ENCODE measurements around the gene RAB9A.
"Not testable (repeated sequence)": the region's sequence is repeated elsewhere in the genome, so short reads cannot be mapped to it uniquely, and the experiment has no call there.

Gene RAB9A

GRCh38 chrX:13721371-13721770 lies 32.4 kb downstream of the RAB9A start:
- Histone ChIP-seq H3K9ac (ENCODE audit: low read length) (no peak overlapping the region), H3K36me3 (ENCODE audit: control insufficient read depth, insufficient read depth, low read length) (peaks cover 46% of the 10 kb centered on the region), H3K27ac (ENCODE audit: low read depth, low read length) (no peak overlapping the region), H3K9me3 (ENCODE audit: control insufficient read depth, insufficient read depth, low read depth, low read length) (no peaks in the 10 kb centered on the region), H3K4me1 (ENCODE audit: control insufficient read depth, insufficient read depth, low read length) (peaks cover 11% of the 10 kb centered on the region; the same call in 1 of the 2 replicates), H3K27me3 (ENCODE audit: control insufficient read depth, insufficient read depth, low read length) (no peaks in the 10 kb centered on the region; the same call in 1 of the 2 replicates), H3K4me3 (ENCODE audit: low read depth, low read length) (no peak overlapping the region)

GRCh38 chrX:13721819-13722519 lies 33.0 kb downstream of the RAB9A start:
- Histone ChIP-seq H3K9me3 (ENCODE audit: control insufficient read depth, insufficient read depth, low read depth, low read length) (no peaks in the 10 kb centered on the region), H3K36me3 (ENCODE audit: control insufficient read depth, insufficient read depth, low read length) (peaks cover 43% of the 10 kb centered on the region), H3K4me1 (ENCODE audit: control insufficient read depth, insufficient read depth, low read length) (peaks cover 11% of the 10 kb centered on the region; the same call in 1 of the 2 replicates), H3K27me3 (ENCODE audit: control insufficient read depth, insufficient read depth, low read length) (no peaks in the 10 kb centered on the region; the same call in 1 of the 2 replicates), H3K9ac (ENCODE audit: low read length) (no peak overlapping the region), H3K27ac (ENCODE audit: low read depth, low read length) (no peak overlapping the region), H3K4me3 (ENCODE audit: low read depth, low read length) (no peak overlapping the region)

GRCh38 chrX:13724878-13725277 lies 36.0 kb downstream of the RAB9A start:
- H3K27me3 ChIP-seq (ENCODE audit: control insufficient read depth, insufficient read depth, low read length); H3K9me3 ChIP-seq (ENCODE audit: control insufficient read depth, insufficient read depth, low read depth, low read length); H3K4me3 ChIP-seq (ENCODE audit: low read depth, low read length); H3K4me1 ChIP-seq (ENCODE audit: control insufficient read depth, insufficient read depth, low read length); H3K27ac ChIP-seq (ENCODE audit: low read depth, low read length); H3K9ac ChIP-seq (ENCODE audit: low read length): not testable (repeated sequence)
- H3K36me3 ChIP-seq (ENCODE audit: control insufficient read depth, insufficient read depth, low read length) = peaks cover 17% of the 10 kb centered on the region

GRCh38 chrX:13726583-13726982 lies 37.7 kb downstream of the RAB9A start:
- H3K4me1 ChIP-seq (ENCODE audit: control insufficient read depth, insufficient read depth, low read length); H3K36me3 ChIP-seq (ENCODE audit: control insufficient read depth, insufficient read depth, low read length); H3K27me3 ChIP-seq (ENCODE audit: control insufficient read depth, insufficient read depth, low read length); H3K4me3 ChIP-seq (ENCODE audit: low read depth, low read length); H3K27ac ChIP-seq (ENCODE audit: low read depth, low read length); H3K9ac ChIP-seq (ENCODE audit: low read length); H3K9me3 ChIP-seq (ENCODE audit: control insufficient read depth, insufficient read depth, low read depth, low read length): not testable (repeated sequence)

- not testable (repeated sequence) for H3K9me3 ChIP-seq (ENCODE audit: control insufficient read depth, insufficient read depth, low read depth, low read length); H3K9ac ChIP-seq (ENCODE audit: low read length); H3K27ac ChIP-seq (ENCODE audit: low read depth, low read length); H3K36me3 ChIP-seq (ENCODE audit: control insufficient read depth, insufficient read depth, low read length); H3K4me1 ChIP-seq (ENCODE audit: control insufficient read depth, insufficient read depth, low read length); H3K27me3 ChIP-seq (ENCODE audit: control insufficient read depth, insufficient read depth, low read length); H3K4me3 ChIP-seq (ENCODE audit: low read depth, low read length)
Observed at GRCh38 chrX:13730523-13730922, 41.6 kb downstream of the RAB9A start.

DNA sequence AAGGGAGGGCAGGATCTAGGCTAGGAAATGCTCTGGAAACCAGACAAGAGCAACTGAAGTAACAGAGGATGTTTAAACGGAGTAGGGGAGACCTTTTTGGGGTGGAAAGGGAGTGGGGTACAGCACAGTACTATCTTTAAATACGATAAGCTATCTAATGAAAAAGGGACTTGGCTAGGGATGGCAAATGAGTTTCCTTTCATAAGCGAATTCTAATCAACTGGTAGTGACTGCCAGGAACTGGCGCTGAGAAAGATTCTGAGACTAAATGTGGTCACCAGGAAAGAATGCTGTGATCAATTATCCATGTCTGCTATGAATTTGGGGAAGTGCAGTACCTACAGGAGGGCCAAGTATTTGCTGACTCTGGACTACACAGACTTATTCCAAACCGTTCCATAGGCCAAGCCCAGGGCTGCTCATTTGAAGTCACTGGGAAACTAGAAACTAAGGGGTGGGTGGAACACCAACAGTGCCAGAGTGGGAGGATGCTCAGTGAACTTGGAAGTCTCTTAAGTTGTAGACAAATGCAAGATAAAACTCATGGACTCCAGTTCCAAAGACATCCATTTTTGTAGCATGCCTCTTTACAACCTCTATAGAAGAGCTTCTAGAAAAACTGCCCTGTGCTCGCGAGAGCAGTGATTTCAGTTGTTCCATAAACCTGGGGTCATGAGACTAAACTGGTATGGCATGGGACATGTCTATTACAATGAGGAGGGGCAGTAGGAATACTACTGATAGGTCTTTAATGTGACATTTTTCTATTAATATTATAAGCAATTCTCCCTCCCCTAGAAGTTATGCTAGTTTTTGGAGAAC lies 43.5 kb downstream of the RAB9A start:
- Histone ChIP-seq H3K4me3 (ENCODE audit: low read depth, low read length) (no peak overlapping the region), H3K9ac (ENCODE audit: low read length) (no peak overlapping the region), H3K9me3 (ENCODE audit: control insufficient read depth, insufficient read depth, low read depth, low read length) (no peaks in the 10 kb centered on the region), H3K27ac (ENCODE audit: low read depth, low read length) (no peak overlapping the region), H3K36me3 (ENCODE audit: control insufficient read depth, insufficient read depth, low read length) (peaks cover 13% of the 10 kb centered on the region), H3K4me1 (ENCODE audit: control insufficient read depth, insufficient read depth, low read length) (no peaks in the 10 kb centered on the region), H3K27me3 (ENCODE audit: control insufficient read depth, insufficient read depth, low read length) (no peaks in the 10 kb centered on the region)

DNA sequence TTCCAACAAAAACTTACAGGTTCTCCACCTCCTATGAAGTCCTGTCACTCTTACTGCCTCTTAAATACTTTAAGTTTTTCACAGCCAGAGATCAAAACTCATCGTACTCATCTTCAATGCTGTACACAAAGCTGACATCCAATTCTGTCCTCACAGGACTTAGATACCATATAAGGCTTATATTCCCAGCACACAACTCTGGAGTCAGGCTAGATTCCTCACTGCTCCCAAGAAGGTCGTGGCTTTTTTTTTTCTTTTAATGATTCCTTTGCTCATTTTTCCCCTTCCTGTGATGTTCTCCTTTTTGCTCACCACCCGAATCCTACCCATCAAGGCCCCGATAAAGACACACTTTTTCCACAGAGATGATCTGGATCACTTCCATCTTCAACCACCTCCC lies 44.6 kb downstream of the RAB9A start:
- peaks cover 18% of the 10 kb centered on the region for H3K36me3 ChIP-seq (ENCODE audit: control insufficient read depth, insufficient read depth, low read length)
- no peaks in the 10 kb centered on the region for H3K9me3 ChIP-seq (ENCODE audit: control insufficient read depth, insufficient read depth, low read depth, low read length)
- H3K9ac ChIP-seq (ENCODE audit: low read length) = peak overlapping the region; percentile 98
- no peaks in the 10 kb centered on the region for H3K27me3 ChIP-seq (ENCODE audit: control insufficient read depth, insufficient read depth, low read length)
- H3K4me3 ChIP-seq (ENCODE audit: low read depth, low read length) = peak overlapping the region; percentile 91
- peak overlapping the region; percentile 71; the same call in 1 of the 2 replicates for H3K27ac ChIP-seq (ENCODE audit: low read depth, low read length)
- H3K4me1 ChIP-seq (ENCODE audit: control insufficient read depth, insufficient read depth, low read length) = no peaks in the 10 kb centered on the region

DNA sequence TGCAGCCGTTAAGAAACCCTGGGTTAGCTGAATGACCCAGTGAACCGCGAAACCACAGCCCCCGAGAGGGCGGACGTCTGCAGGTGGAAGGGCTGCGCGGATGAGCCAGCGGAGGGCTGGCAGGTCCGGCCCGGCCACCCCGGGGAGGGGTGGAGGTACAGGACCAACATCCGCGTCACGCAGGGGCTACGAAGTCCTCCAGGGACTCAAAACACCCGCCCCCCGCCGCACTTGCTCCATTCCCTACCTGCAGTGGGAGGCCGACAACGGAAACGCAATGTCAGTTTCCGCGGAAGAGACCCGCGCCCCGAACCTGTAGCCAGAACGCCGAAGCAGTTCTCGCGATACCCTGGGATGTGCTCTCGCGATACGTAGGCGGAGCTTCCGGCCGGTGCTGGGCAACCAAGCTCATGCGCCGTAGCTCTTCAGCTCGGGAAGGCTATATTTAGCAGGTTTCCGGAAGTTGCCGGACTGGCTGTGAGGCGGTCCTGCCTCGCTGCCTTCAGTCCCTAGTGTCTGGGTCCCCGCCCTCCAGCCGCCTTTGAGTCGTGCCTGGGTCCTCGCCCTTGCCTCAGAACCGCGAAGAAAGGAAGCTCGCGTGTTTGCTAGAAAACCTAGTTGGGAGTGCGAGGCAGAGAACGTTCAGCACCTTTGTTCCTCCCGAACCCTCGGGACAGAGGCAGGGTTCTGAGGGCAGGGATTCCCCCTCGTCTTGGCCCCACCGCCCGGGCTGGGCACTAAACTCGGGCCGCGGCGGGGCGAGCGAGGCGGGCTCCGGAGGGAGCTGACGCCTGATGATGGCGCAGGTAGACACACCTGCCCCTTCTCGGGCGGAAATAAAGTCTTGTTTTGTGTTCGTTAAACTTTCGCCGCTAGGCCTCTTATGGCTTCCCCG lies 45.6 kb downstream of the RAB9A start, which contains the start of the genes OFD1 and TRAPPC2:
OFD1 (plus strand) TSS at position 471 of the 895 bp plus-strand sequence; CDS start at position 795, 324 bp downstream.
TRAPPC2 (minus strand) TSS at position 343 of the 895 bp plus-strand sequence. CDS start 14,657 bp downstream, outside the sequence.
- Histone ChIP-seq H3K9ac (ENCODE audit: low read length) (peak within 1 kb of the TSS; percentile 98), H3K9me3 (ENCODE audit: control insufficient read depth, insufficient read depth, low read depth, low read length) (no peaks in the 10 kb centered on the region), H3K27me3 (ENCODE audit: control insufficient read depth, insufficient read depth, low read length) (no peaks in the 10 kb centered on the region), H3K4me3 (ENCODE audit: low read depth, low read length) (peak within 1 kb of the TSS; percentile 91), H3K36me3 (ENCODE audit: control insufficient read depth, insufficient read depth, low read length) (peaks cover 27% of the 10 kb centered on the region), H3K4me1 (ENCODE audit: control insufficient read depth, insufficient read depth, low read length) (no peaks in the 10 kb centered on the region), H3K27ac (ENCODE audit: low read depth, low read length) (peak within 1 kb of the TSS; percentile 93)

- Histone ChIP-seq H3K27me3 (ENCODE audit: control insufficient read depth, insufficient read depth, low read length) (no peaks in the 10 kb centered on the region), H3K9ac (ENCODE audit: low read length) (no peak overlapping the region), H3K36me3 (ENCODE audit: control insufficient read depth, insufficient read depth, low read length) (peaks cover 69% of the 10 kb centered on the region), H3K9me3 (ENCODE audit: control insufficient read depth, insufficient read depth, low read depth, low read length) (no peaks in the 10 kb centered on the region), H3K27ac (ENCODE audit: low read depth, low read length) (no peak overlapping the region), H3K4me3 (ENCODE audit: low read depth, low read length) (no peak overlapping the region), H3K4me1 (ENCODE audit: control insufficient read depth, insufficient read depth, low read length) (peaks cover 14% of the 10 kb centered on the region; the same call in 1 of the 2 replicates)
Observed at GRCh38 chrX:13741695-13742094, 52.8 kb downstream of the RAB9A start.

DNA sequence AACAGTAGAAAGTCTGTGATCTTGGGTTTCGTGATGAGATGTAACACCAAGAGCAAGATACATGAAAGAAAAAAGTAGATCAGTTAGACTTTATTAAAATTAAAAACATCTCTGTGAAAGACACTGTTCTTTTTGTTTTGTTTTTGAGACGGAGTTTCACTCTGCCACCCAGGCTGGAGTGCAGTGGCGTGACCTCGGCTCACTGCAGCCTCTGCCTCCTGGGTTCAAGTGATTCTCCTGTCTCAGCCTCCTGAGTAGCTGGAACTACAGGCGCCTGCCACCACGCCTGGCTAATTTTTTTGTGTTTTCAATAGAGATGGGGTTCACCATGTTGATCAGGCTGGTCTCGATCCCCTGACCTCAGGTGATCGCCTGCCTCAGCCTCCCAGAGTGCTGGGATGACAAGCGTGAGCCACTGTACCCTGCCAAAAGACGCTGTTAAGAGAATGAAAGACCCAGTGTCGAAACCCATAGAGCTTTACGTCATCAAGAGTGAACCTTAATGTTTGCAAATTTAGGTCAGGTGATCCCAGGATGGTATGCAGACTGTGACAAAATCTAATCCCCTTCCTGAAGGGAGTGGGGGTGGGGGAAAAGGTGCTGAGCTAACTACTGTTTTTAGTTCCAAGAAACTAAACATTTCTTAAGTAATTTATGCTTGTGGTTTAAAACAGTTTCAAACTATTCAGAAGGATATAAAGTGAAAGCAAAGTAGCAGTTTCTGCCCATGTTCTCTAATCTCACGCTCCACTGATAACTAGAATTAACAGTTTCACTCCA lies 53.7 kb downstream of the RAB9A start:
- Histone ChIP-seq H3K4me3 (ENCODE audit: low read depth, low read length) (no peak overlapping the region), H3K4me1 (ENCODE audit: control insufficient read depth, insufficient read depth, low read length) (peaks cover 14% of the 10 kb centered on the region; the same call in 1 of the 2 replicates), H3K27me3 (ENCODE audit: control insufficient read depth, insufficient read depth, low read length) (no peaks in the 10 kb centered on the region), H3K36me3 (ENCODE audit: control insufficient read depth, insufficient read depth, low read length) (peaks cover 69% of the 10 kb centered on the region), H3K9ac (ENCODE audit: low read length) (peak overlapping the region; percentile 7), H3K9me3 (ENCODE audit: control insufficient read depth, insufficient read depth, low read depth, low read length) (no peaks in the 10 kb centered on the region), H3K27ac (ENCODE audit: low read depth, low read length) (0 out of 2 replicates have a peak overlapping the region, but pooled peaks have one; percentile 33)

All from HUES6 (cell line).